ENCODE results near the gene IFTAP.

DNA sequence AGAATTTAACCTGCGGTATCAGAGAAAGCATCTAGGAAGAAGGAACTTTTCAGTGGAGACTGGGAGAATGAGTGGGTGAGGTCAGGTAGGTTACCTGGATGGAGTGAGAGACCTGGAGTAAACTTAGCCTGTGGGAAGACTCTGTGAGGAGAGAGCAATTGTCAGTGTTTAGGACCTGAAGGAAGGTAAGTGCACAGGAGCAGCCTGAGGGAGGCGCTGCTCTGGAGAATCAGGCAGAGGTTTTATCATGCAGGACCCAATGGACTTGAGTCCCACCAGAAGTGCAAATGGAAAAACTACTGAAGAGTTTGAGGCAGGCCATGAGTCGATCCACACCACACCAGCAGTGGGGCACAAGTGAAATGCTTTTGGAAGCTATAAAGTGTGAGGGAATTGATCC, 10.6 kb upstream of the IFTAP start:
- TF ChIP-seq POLR2A (IDR thresholded peaks at IDR 0.05) (no peak), EP300 (IDR thresholded peaks at IDR 0.05) (no peak)
- TF ChIP-seq, protein P1, sequence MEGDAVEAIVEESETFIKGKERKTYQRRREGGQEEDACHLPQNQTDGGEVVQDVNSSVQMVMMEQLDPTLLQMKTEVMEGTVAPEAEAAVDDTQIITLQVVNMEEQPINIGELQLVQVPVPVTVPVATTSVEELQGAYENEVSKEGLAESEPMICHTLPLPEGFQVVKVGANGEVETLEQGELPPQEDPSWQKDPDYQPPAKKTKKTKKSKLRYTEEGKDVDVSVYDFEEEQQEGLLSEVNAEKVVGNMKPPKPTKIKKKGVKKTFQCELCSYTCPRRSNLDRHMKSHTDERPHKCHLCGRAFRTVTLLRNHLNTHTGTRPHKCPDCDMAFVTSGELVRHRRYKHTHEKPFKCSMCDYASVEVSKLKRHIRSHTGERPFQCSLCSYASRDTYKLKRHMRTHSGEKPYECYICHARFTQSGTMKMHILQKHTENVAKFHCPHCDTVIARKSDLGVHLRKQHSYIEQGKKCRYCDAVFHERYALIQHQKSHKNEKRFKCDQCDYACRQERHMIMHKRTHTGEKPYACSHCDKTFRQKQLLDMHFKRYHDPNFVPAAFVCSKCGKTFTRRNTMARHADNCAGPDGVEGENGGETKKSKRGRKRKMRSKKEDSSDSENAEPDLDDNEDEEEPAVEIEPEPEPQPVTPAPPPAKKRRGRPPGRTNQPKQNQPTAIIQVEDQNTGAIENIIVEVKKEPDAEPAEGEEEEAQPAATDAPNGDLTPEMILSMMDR (IDR thresholded peaks at IDR 0.05) = no peak
